Activated naive CD4-positive, alpha-beta T cell treated with Interleukin-2 at 50 U/mL for 16 hours (primary cell): ENCODE measurements around the gene RTN4RL2.

Experiments
- DNase-seq: peaks from one replicate; pipeline ENCODE4 v3.0.0-alpha.2; 2020

The RTN4RL2 gene

GRCh38 chr11:57500926-57501325, 40.6 kb downstream of the RTN4RL2 start:
- DNase-seq: no peak

- DNase-seq: no peak
These were observed 41.6 kb downstream of the RTN4RL2 start for GRCh38 chr11:57501953-57502352.

GRCh38 chr11:57502376-57502775, 42.0 kb downstream of the RTN4RL2 start:
- no peak for DNase-seq

GRCh38 chr11:57502870-57503269, 42.5 kb downstream of the RTN4RL2 start:
- DNase-seq: no peak

- DNase-seq: no peak
These were observed 44.2 kb downstream of the RTN4RL2 start for GRCh38 chr11:57504511-57504910.

GRCh38 chr11:57506522-57506921, 46.2 kb downstream of the RTN4RL2 start:
- DNase-seq: no peak

- DNase-seq: no peak
These were observed 48.2 kb downstream of the RTN4RL2 start for GRCh38 chr11:57508341-57509170.

- no peak for DNase-seq
These were observed 51.6 kb downstream of the RTN4RL2 start for GRCh38 chr11:57511741-57512430.

GRCh38 chr11:57512646-57513451, 52.5 kb downstream of the RTN4RL2 start:
- no peak for DNase-seq

GRCh38 chr11:57513452-57513795, 53.1 kb downstream of the RTN4RL2 start:
- DNase-seq: no peak

GRCh38 chr11:57513911-57514537, 53.7 kb downstream of the RTN4RL2 start:
- peak; percentile 22 for DNase-seq

- peak; percentile 54 for DNase-seq
These were observed 54.4 kb downstream of the RTN4RL2 start for GRCh38 chr11:57514538-57515331.

- peak; percentile 42 for DNase-seq
These were observed 55.2 kb downstream of the RTN4RL2 start, which contains the start of gene SLC43A1 for GRCh38 chr11:57515332-57516060. TSS of gene SLC43A1 (minus strand) at chr11:57515702. CDS start at chr11:57514111, 1,591 bp downstream.

- DNase-seq: no peak
These were observed 55.7 kb downstream of the RTN4RL2 start for GRCh38 chr11:57516061-57516443.

GRCh38 chr11:57521116-57521515, 60.8 kb downstream of the RTN4RL2 start:
- no peak for DNase-seq

- no peak for DNase-seq
These were observed 63.1 kb downstream of the RTN4RL2 start for GRCh38 chr11:57523419-57523818.
